SU-DHL-6 (cell line): ENCODE measurements around the gene GAREM2.

Experiments
- H2AFZ ChIP-seq: fragments of 200-600 bp; sonication (generic); 2 replicates; pipeline ENCODE4 v1.6.1; 2014; ENCODE audit warnings: low read depth, mild to moderate bottlenecking, moderate library complexity, mixed read lengths, antibody characterized with exemption, low read length; ENCODE audit not compliant: severe bottlenecking
- H3F3A ChIP-seq: fragments of 200-600 bp; shearing (Covaris generic); 2 replicates; pipeline ENCODE4 v1.6.0; 2016; ENCODE audit warnings: antibody characterized with exemption, mild to moderate bottlenecking; ENCODE audit not compliant: insufficient read depth
- H3K27ac ChIP-seq: fragments of 200-600 bp; sonication (generic); 2 replicates; pipeline ENCODE4 v1.5.1; 2016; ENCODE audit warnings: low read depth, mild to moderate bottlenecking, low read length, moderate library complexity, mixed read lengths
- H3K27me3 ChIP-seq: fragments of 200-600 bp; sonication (generic), shearing (Covaris generic); 2 replicates; pipeline ENCODE4 v1.6.0; 2014; ENCODE audit warnings: mild to moderate bottlenecking, low read length
- H3K36me3 ChIP-seq: fragments of 200-600 bp; sonication (generic); 2 replicates; pipeline ENCODE4 v1.6.1; 2014; ENCODE audit warnings: mild to moderate bottlenecking, low read length, mixed read lengths
- H3K4me2 ChIP-seq: fragments of 300-600, 200-600 bp; shearing (Covaris generic), sonication (generic); 2 replicates; pipeline ENCODE4 v1.6.0; 2014; ENCODE audit warnings: low read length, low read depth, mild to moderate bottlenecking; ENCODE audit not compliant: poor library complexity, severe bottlenecking
- H3K4me3 ChIP-seq: fragments of 200-600 bp; sonication (generic); 2 replicates; pipeline ENCODE4 v1.5.1; 2014; ENCODE audit warnings: antibody characterized with exemption, low read length, mild to moderate bottlenecking, mixed read lengths; ENCODE audit not compliant: insufficient read depth, poor library complexity, severe bottlenecking
- H3K79me2 ChIP-seq: fragments of 200-600 bp; sonication (generic); 2 replicates; pipeline ENCODE4 v1.6.1; 2014; ENCODE audit warnings: mild to moderate bottlenecking, low read length, moderate library complexity; ENCODE audit not compliant: insufficient read depth
- H3K9ac ChIP-seq: fragments of 200-600 bp; sonication (generic); 2 replicates; pipeline ENCODE4 v1.7.0; 2014; ENCODE audit warnings: mild to moderate bottlenecking, low read length
- H3K9me2 ChIP-seq: fragments of 200-600 bp; sonication (generic); replicated peaks from 2 replicates; pipeline ENCODE4 v1.6.1; 2014; ENCODE audit warnings: low read length; ENCODE audit not compliant: insufficient read depth
- H3K9me3 ChIP-seq: fragments of 200-600 bp; sonication (generic); 2 replicates; pipeline ENCODE4 v1.6.1; 2014; ENCODE audit warnings: low read length, mixed read lengths; ENCODE audit not compliant: insufficient read depth
- H4K20me1 ChIP-seq: fragments of 200-600 bp; sonication (generic); 2 replicates; pipeline ENCODE4 v1.6.1; 2014; ENCODE audit warnings: low read depth, mild to moderate bottlenecking, antibody characterized with exemption, low read length, moderate library complexity, mixed read lengths
- CTCF ChIP-seq: fragments of 200-600 bp; sonication (generic); IDR thresholded peaks from one replicate; pipeline ENCODE4 v1.5.1; 2017; ENCODE audit warnings: antibody characterized with exemption, mild to moderate bottlenecking, low read length, moderate library complexity; ENCODE audit not compliant: insufficient read depth, poor library complexity, severe bottlenecking
- EZH2phosphoT487 ChIP-seq: fragments of 200-600 bp; sonication (generic), shearing (Covaris generic); conservative IDR thresholded peaks from 2 replicates; pipeline ENCODE4 v1.6.1; 2018; ENCODE audit warnings: mild to moderate bottlenecking, antibody characterized with exemption, low read length, moderate library complexity, mixed read lengths

GAREM2 gene

GRCh38 chr2:26182441-26182840 lies 9.6 kb downstream of the GAREM2 start:
- H3F3A ChIP-seq, result 0 out of 2 replicates have a peak, but pooled peaks cover 2% of the 10 kb centered on the region
- H3K4me2 ChIP-seq, result no peak overlapping the region
- no peaks in the 10 kb centered on the region for H3K9me3 ChIP-seq
- no peak for TF ChIP-seq EZH2phosphoT487
- TF ChIP-seq CTCF, result no peak
- H3K36me3 ChIP-seq, result no peaks in the 10 kb centered on the region
- H3K27me3 ChIP-seq, result no peaks in the 10 kb centered on the region
- no peak overlapping the region for H2AFZ ChIP-seq
- no peaks in the 10 kb centered on the region for H3K9me2 ChIP-seq
- no peak overlapping the region for H3K27ac ChIP-seq
- H4K20me1 ChIP-seq, result no peaks in the 10 kb centered on the region
- H3K4me3 ChIP-seq, result no peak overlapping the region
- H3K9ac ChIP-seq, result no peak overlapping the region
- no peaks in the 10 kb centered on the region for H3K79me2 ChIP-seq

- H3K4me2 ChIP-seq, result no peak overlapping the region
- no peak overlapping the region for H3K27ac ChIP-seq
- H3K9ac ChIP-seq, result no peak overlapping the region
- H3K9me3 ChIP-seq, result no peaks in the 10 kb centered on the region
- H2AFZ ChIP-seq, result no peak overlapping the region
- TF ChIP-seq CTCF (no peak), EZH2phosphoT487 (no peak)
- H4K20me1 ChIP-seq, result no peaks in the 10 kb centered on the region
- 0 out of 2 replicates have a peak, but pooled peaks cover 2% of the 10 kb centered on the region for H3F3A ChIP-seq
- no peaks in the 10 kb centered on the region for H3K27me3 ChIP-seq
- no peaks in the 10 kb centered on the region for H3K79me2 ChIP-seq
- H3K4me3 ChIP-seq, result no peak overlapping the region
- no peaks in the 10 kb centered on the region for H3K9me2 ChIP-seq
- H3K36me3 ChIP-seq, result no peaks in the 10 kb centered on the region
These were observed 10.2 kb downstream of the GAREM2 start for GRCh38 chr2:26182887-26183630.

- no peak overlapping the region for H2AFZ ChIP-seq
- H4K20me1 ChIP-seq, result no peaks in the 10 kb centered on the region
- TF ChIP-seq CTCF (no peak), EZH2phosphoT487 (no peak)
- no peak overlapping the region for H3K27ac ChIP-seq
- 0 out of 2 replicates have a peak, but pooled peaks cover 2% of the 10 kb centered on the region for H3F3A ChIP-seq
- no peaks in the 10 kb centered on the region for H3K36me3 ChIP-seq
- H3K79me2 ChIP-seq, result no peaks in the 10 kb centered on the region
- no peaks in the 10 kb centered on the region for H3K27me3 ChIP-seq
- H3K9ac ChIP-seq, result peak overlapping the region; percentile 26; the same call in 1 of the 2 replicates
- peak overlapping the region; percentile 46 for H3K4me2 ChIP-seq
- no peaks in the 10 kb centered on the region for H3K9me2 ChIP-seq
- H3K4me3 ChIP-seq, result no peak overlapping the region
- H3K9me3 ChIP-seq, result no peaks in the 10 kb centered on the region
These were observed 11.2 kb downstream of the GAREM2 start for GRCh38 chr2:26184121-26184520.
